Stimulated activated CD8-positive, alpha-beta memory T cell treated with anti-CD3 and anti-CD28 coated beads, Interleukin-7, amount 100 ng/mL, for 48 hours (primary cell): ENCODE results near the gene STK16.
A peak's percentile ranks its signal among the peaks of the same experiment; 100 is the strongest.
"Not testable (repeated sequence)": the region's sequence is repeated elsewhere in the genome, so short reads cannot be mapped to it uniquely, and the experiment has no call there.

Experiments used
- DNase-seq, 2 donors: peaks; one replicate each; pipeline ENCODE4 v3.0.0-alpha.2; 2020; ENCODE audit warnings: low read depth in 1 of 2; ENCODE audit errors: extremely low read depth in 1 of 2

Gene STK16

DNA sequence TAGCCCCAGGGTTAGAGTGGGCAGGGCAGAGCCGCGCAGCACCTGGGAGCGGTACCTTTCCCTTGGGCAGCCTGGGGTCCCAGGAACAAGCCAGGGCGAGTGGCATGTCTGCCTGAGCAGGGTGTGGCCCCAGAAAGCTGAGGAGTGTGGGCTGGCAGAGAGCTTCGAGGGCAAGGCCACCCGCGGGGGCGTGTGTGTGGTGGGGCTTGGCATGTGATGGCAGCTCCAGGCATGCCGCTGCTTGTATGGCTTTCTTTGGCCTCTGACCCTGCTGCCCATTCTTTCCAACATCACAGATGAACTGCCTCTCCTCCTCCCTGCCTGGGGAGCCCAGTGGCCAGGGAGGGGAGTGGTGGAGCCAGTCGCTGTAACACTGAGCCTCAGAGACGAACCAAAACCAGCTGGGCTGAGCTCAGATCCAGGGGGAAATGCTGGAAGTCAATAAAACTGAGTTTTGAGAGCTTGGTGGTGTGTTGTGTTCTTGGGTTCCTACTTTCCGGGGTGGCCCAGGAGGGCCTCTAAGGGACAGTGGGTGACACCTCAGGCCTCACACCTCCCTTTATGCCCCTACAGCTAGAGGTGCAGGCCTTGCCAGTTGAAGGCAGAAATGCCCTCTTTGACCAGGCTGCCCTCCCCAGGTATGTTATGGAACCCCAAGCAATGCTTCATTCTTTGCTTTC is 41.3 kb downstream of the STK16 start:
- no peak for DNase-seq

DNA sequence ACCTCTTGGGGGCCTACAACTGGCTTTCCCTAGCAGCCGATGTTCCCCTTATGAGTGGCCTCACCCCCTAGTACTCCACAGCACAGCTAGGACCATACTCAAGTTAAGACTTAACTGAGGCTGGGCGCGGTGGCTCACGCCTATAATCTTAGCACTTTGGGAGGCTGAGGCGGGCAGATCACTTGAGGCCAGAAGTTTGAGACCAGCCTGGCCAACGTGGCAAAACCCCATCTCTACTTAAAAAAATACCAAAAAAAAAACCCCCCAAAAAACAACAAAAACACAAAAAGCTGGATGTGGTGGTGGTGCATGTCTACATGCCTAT is 41.8 kb downstream of the STK16 start:
- DNase-seq = not testable (repeated sequence)

DNA sequence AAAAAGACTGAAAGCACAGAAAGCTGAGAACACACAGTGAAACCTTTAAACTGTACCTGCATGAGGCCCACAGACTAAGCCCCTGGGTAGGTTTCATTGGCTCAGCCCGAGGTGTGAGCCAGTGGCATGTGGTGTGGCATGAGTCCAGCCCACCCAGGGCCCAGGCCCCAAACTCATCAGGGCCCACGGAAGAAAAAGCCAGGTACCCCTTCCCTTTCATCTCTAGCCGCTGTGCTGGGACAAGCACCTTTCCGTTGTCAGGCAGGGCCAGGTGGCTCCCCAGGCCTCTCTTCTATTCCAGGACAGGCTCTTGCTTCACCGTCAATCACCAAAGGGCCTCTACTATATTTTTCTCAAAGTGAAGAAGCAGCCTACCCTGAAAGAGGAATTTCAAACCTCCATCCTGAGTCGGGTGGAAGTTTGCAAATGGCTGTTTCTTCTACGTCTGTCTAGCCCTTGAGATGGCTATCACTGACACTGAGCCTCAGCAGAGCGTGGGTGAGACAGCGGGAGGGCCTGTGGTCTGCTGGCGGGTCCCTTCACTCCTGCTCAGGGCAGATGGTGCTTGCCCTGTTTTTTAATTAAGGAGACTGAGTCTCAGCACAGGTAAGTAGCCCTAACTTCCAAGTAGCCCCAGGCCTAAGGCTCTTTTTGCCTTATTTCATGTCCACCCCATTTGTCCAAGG is 42.4 kb downstream of the STK16 start:
- no peak for DNase-seq

DNA sequence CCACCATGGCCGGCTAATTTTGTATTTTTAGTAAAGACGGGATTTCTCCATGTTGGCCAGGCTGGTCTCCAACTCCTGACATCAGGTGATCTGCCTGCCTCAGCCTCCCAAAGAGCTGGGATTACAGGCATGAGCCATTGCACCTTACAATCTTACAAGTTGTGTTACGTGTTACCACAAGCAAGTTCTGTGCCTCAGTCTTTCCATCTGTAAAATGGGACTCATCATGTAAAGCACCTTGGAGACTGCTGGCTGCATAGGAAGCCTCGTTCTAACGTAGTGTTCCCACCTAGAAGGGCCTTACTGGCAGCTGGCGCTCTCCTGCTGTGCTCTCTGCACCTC is 43.9 kb downstream of the STK16 start:
- no peak for DNase-seq

DNA sequence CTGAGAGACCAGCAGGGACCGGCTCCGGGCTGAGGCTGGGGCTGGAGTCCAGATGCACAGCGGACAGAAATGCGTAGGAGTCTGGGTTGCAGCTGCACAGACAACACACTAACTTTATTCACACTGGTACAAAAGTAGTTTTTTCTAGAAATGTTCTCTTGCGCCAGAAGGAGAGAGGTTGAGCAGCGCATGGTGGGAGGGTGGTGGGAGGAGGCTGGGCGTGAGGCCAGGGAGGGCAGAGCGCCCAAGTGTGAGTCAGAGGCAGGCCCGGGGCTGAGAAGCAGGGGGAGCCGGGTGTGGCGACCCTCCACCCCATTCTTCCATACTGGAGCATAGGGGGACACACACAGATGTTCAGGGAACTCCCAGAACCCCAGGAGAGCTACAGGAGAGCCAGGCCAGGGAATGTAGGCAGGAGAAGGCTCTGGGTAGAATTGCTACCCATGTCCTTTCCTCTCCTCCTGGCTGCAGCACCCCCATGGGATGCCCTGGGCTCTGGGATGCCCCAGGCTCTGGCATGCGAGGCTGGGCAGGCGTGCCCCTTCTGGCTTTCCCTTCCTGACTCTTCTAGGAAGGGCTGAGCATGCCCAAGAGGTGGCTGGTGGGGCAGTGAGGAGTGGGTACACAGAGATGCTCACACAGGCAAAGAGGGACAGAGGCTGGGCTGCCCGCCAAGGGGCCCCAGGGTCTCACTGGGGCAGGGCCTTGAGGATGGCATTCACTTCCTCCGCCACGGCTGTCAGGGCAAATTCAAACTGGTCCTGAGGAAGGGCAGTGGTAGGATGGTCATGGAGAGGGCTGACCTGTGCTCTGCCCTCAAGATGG is 44.5 kb downstream of the STK16 start:
- DNase-seq = no peak

DNA sequence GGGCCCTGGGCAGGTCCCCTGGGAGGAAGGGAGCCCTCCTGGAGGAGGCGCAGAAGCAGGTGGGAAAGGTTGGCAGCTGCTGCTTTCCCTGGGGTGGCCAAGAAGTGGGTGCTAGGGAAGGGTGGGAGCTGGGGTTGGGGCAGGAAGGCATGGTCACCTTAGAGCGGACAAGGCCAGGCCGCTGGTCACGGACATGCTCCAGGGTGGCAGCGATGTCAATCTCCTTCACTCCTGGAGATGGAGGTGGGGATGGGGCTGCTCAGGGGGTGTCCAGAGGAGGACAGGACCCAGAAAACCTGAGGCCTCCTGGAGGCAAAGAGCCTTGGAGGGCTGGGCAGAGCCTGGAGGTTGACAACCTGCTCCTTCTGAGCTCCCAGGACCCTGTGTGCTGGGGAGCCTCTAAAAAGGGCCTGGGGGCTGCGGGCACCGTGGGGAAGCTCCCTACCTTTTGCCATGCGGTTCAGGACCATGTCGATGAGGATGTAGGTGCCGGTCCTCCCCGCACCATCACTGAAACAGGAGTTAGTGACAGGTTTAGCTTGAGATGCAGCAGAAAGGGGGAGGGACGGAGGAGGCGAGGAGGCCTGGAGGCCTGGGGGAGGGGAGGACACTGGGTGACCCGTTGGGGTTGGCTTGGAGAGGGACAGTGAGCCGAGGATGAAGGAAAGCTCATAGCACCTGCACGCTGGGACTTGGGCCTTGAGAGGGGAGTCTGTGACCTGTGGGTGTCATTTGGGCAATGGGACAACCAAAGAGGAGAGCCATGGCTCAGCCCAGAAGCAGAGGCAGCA is 45.3 kb downstream of the STK16 start:
- no peak for DNase-seq

DNA sequence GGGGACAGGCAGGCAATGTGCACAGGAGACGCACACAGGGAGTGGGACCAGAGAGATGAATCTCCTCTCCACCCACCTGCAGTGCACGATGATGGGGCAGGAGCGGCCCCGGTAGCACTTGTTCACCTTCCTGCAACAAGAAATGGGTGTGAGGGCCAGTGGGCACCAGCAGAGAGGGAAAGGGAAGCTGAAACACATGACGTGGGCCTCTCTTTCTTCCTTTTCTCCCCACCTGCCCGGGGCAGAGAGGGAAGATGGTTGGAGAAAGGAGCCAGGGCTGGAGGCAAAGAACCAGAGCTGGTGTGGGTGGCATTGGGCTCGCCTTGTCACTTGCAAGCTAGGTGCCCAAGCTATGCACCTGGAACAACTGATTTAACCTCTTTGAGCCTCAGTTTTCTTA is 46.1 kb downstream of the STK16 start:
- DNase-seq = no peak

DNA sequence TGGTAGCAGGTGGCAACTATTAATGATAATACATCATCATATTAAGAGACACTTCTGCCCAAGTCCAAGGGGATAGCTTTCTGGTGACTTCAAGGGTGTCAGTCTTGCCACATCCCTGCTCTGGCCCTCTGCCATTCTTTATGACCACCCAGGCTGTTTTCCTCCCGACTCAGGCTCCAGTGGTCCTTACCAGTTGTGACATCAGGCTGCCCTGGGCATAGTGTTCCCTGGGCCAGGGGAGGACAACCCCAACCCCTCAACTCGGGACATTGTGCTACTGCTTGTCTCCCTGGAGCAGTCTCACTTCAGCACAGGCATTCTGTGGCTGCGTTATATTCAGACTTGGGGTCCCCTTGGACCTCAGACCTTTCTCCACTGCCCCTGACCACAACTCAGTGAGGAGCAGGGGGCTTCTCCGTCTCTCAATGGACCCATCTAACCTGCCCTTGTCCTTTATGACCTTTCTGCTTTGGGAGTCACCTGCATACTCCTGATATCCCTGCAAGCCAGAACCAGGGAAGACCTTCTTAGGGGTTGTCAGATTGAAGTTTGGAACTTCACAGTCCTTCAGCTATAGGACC is 46.7 kb downstream of the STK16 start:
- no peak for DNase-seq

DNA sequence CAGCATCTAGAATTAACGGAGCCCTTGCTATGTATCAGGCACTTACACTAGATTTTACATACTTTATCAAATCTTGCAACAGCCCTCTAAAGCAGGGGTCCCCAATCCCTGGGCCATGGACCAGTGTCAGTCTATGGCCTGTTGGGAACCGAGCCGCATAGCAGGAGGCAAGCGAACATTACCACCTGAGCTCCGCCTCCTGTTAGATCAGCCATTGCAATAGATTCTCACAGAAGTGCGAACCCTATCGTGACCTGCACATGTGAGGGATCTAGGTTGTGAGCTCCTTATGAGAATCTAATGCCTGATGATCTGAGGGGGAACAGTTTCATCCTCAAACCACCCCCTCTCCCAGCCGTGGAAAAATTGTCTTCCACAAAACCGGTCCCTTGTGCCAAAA is 47.3 kb downstream of the STK16 start:
- DNase-seq = no peak

DNA sequence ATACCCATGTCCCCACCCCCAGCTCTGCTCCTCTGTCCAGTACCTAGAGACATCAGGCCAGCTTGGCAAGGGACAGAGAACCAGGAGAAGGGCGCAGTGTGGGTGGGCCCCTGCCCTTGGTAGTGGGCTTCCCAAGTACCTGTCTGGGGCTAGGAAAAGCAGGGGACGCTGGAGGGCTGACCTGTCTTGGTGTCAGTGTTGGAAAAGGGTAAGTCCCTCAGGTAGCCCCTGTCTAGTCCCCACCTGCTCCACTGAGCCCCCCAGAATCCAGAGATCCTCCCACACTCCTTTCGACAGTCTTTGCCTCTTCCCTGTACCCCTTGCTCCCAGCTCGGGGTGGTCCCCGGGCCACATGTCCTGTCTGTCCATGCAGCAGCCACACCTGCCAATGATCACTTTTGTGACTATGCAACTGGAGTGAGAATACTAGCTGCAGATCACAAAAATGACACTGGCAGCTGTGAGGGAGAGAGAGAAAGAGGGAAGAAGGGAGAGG is 48.5 kb downstream of the STK16 start:
- DNase-seq = no peak

DNA sequence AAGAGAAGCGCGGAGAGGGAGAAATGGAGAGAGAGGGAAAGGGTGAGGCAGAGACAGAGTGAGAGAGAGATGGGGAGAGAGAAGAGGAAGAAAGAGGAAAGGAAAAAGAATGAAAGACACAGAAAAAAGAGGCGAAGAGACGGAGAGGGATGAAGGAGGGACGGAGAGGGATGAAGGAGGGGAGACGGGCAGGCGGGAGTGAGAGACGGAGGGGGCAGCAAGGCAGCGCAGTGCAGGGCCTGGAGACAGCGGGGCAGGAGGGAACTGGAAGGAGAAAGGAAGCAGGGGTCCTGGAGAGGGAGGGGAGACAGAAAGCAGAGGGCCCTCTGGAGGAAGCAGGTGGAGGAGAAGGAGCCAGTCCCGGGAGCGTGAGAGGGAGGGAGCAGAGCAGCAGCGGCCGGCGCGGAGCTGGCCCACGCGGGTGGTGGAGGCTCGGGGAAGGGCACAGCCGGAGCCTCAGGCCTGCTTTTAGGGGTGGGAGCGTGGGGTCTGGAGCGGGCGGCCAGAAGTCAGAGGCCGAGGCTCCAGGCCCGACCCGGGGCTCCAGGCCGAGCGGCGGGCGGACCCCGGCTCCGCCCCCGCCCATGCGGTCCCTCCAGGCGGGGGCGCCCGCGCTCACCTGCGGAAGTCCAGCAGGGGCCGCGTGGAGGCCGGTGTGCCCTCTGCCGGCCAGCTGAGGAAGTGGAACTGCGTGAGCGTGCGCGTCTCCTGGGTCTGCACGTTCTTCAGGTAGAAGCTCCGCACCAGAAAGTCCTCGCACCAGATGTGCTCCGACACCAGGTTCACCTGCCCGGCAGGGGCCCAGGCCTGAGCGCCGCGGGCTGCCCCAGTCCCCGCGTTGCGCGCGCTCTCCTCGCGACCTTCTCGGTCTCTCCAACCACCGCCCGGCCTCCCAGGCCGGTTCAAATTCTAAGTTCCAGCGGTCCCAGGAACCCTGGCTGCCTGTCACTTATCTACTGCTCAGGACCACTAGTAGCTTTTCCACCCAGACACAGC is 49.4 kb downstream of the STK16 start:
- peak; percentile 75 to 77 for DNase-seq

DNA sequence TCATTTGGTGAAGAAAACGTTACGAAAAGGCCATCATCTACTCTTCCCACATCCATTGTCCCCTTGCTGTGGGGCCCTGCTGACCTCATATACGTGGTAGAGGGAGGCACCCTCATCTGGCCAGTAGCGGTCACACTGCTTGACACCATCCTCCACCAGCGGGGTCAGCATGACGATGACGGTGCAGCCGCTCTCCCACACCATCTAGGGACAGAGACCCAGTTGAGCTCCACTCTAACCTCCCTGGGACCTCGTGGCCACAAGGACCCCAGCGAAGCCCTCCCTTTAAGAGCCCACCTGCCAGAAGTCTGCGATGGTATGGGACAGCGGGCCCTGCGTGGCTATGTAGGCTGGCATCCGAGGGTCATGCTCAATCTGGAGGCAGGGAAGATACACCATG is 50.9 kb downstream of the STK16 start:
- DNase-seq = no peak

DNA sequence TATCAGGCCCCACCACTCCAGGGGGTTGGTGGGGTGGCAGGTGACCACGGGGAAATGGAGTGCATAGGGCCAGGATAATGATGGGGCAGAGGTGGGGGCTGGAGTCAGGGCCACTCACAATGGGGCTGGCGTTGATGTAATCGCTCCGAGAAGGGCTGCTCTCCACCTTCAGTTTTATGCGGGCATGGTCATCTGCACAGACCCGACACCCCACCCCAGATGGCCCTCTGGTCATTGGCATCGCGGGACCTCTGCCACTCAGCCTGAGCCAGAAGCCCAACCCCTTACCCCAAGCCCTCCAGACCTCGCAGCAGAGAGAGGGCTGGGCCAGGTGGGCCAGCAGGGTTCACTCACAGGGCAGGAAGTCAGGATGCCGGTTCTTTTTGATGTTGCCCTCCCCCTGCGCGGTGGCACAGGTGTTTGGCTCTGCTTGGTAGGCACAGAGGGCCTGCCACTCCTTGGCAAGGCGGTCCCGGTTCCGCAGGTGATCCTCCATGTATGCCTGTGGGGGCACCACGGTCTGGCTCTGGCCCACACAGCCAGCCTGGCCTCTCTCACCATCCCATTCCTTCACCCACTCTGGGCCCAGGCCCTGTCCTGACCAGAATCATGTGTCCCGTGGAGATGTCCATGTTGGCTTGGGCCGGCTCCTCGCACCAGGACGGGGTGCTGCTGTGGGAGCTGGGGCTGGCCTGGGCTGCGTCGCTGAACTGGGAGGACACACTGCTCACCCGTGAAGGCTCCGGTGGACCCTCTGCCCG is 51.5 kb downstream of the STK16 start:
- DNase-seq = no peak

DNA sequence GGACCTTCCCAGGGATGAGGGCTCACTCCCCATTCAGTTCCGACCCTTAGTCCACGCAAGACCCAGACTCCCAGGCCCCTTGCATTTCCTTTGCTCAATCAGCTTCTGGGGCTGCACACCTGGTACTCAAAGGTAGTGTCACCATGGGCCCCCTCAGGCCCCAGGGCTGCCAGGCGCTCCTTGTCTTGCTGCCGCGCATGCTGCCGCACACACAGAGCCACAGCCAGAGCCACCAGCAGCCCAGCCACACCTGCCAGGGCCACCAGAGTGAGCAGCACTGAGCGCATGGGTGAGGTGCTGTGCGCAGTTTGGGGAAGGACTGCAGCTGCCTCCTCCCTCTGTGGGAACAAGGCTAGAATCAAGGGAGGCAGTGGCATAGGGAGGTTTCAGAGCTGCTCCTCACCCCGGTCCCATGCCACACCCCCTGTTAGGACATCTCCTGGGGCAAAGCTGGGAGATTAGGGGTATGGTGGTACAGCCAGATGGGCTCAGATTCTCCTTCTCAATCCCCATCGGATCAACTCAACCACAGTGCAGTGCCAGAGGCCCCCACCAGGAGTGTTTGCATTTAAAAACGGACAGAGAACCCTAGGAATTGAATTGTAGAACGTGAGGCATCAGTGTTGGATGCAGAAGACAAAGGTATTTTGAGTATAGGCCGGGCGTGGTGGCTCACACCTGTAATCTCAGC is 52.6 kb downstream of the STK16 start:
- no peak for DNase-seq

DNA sequence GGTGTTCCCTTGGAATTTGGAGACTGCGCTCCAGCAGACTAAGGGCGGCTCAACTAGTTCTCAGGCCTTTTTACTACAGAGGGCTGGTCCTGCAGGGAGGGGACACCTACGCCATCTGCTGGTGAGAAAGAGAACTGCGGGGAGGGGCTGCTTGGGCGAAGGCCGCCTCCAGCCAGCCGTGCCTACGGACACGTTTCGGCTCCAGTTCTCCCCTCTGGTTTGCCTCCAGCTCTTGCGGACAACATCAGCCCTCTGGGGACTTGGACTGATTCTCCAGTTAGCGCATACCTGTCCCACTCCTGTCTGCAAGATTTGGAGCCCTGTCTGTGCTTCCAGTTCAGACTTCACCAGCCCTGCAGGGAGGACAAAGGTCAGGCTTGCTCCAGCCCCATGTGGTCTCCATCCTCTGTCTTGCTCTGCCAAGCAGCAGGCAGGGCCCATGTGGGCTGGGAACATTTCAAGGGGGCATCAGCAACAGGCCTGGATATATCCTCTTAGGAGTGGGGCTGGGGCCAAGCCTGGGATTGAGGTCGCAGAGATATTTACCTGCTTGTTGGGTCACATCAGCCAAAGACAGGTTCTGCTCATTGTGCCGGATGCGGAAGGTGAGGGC is 53.6 kb downstream of the STK16 start:
- peak; percentile 64 to 83 for DNase-seq

DNA sequence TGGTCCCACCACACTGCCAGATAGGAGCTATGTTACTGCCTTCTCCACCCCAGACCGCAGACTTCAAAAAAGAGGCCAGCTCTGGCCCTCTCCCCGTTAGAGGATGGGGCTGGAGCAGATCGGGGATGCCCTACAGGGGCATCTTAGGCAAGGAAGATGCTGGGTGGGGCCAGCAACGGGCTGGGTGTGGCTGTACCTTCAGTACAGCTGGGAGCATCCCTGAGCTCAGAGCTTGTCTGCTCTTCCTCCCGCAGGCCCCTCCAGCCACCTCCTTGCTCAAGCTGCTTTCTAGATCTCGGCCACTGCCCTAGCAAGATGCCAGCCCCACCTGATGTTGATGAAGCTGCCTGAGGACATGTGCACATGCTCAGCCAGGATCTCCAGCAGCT is 54.1 kb downstream of the STK16 start:
- DNase-seq = no peak
